Stimulated activated CD8-positive, alpha-beta memory T cell treated with anti-CD3 and anti-CD28 coated beads, Interleukin-4, amount 100 ng/mL, for 1 hour (primary cell): ENCODE results near the gene IGDCC3.

Source experiments
- DNase-seq, 2 donors: peaks; one replicate each; pipeline ENCODE4 v3.0.0-alpha.2; 2020; ENCODE audit warnings: low read depth in 2 of 2, low spot score in 1 of 2

IGDCC3 gene

GRCh38 chr15:65344214-65344913 is 33.4 kb downstream of the IGDCC3 start:
- no peak for DNase-seq

- no peak for DNase-seq
Measured at GRCh38 chr15:65343374-65343981, 34.3 kb downstream of the IGDCC3 start.

- no peak for DNase-seq
Measured at GRCh38 chr15:65342493-65342892, 35.3 kb downstream of the IGDCC3 start.

- DNase-seq = no peak
Measured at GRCh38 chr15:65339920-65340319, 37.9 kb downstream of the IGDCC3 start.

GRCh38 chr15:65339416-65339815 is 38.4 kb downstream of the IGDCC3 start:
- no peak for DNase-seq

GRCh38 chr15:65338823-65339222 is 39.0 kb downstream of the IGDCC3 start:
- no peak for DNase-seq

- no peak for DNase-seq
Measured at GRCh38 chr15:65338366-65338765, 39.4 kb downstream of the IGDCC3 start.

- DNase-seq = no peak
Measured at GRCh38 chr15:65337436-65338070, 40.2 kb downstream of the IGDCC3 start.

GRCh38 chr15:65336493-65337435 is 41.0 kb downstream of the IGDCC3 start:
- no peak for DNase-seq

- DNase-seq = no peak
Measured at GRCh38 chr15:65335278-65336055, 42.3 kb downstream of the IGDCC3 start.

GRCh38 chr15:65334586-65335231 is 43.1 kb downstream of the IGDCC3 start:
- DNase-seq = no peak

- DNase-seq = no peak
Measured at GRCh38 chr15:65333856-65334255, 43.9 kb downstream of the IGDCC3 start.

GRCh38 chr15:65333148-65333820 is 44.5 kb downstream of the IGDCC3 start:
- DNase-seq = no peak

- DNase-seq = no peak
Measured at GRCh38 chr15:65332391-65333147, 45.2 kb downstream of the IGDCC3 start.

- DNase-seq = no peak
Measured at GRCh38 chr15:65331811-65332210, 46.0 kb downstream of the IGDCC3 start.

- DNase-seq = no peak
Measured at GRCh38 chr15:65330934-65331645, 46.7 kb downstream of the IGDCC3 start.

GRCh38 chr15:65329984-65330735 is 47.6 kb downstream of the IGDCC3 start:
- DNase-seq = no peak
